Neural progenitor cell (in vitro differentiated cells): ENCODE results near the gene IRX2.

Experiments
- CTCF ChIP-seq: fragments of 200-600 bp; sonication (generic); IDR thresholded peaks from 2 replicates; pipeline ENCODE4 v1.5.1; 2017; ENCODE audit warnings: antibody characterized with exemption, mild to moderate bottlenecking
- EZH2 ChIP-seq: fragments of 200-600 bp; sonication (generic); IDR thresholded peaks from 2 replicates; pipeline ENCODE4 v1.6.1; 2017; ENCODE audit warnings: antibody characterized with exemption, mild to moderate bottlenecking, moderate library complexity

DNA sequence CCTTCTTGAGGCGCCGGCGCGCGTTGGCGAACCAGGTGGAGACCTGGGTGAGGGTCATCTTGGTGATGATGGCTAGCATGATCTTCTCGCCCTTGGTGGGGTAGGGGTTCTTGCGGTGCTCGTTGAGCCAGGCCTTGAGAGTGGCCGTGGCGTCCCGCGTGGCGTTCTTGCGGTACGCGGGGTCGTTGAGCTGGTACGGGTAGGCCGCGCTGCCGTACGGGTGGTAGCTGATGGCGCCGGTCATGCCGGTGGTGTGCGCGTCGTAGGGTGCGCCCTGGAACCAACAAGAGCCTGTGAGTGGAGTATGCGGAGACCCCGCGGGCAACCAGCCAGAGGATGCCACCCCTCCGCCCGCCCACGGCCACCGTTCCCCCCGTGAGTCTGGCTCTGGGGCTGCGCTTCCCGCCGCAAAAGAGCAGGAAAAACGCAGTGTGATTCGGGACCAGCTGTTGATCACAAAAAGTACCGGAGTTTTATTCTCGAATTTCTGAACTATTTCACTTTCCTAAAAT, 1.9 kb downstream of the IRX2 start:
- TF ChIP-seq CTCF (no peak), EZH2 (no peak)
